T-helper 1 cell treated with Interleukin-12 subunit alpha and Interleukin-12 subunit beta and Interleukin-4 antibody, amounts not matched to agents 30 μg/mL and 1 μg/mL, for 36 hours (primary cell): ENCODE data around the gene ANKRD17.
"Not testable (repeated sequence)": the region's sequence is repeated elsewhere in the genome, so short reads cannot be mapped to it uniquely, and the experiment has no call there.

Experiments used
- H3K27ac Mint-ChIP-seq: one replicate; pipeline ENCODE4 v1.8.0; 2021; ENCODE audit warnings: mild to moderate bottlenecking, mixed read lengths
- H3K27me3 Mint-ChIP-seq: one replicate; pipeline ENCODE4 v1.8.0; 2021; ENCODE audit warnings: low read depth, mixed read lengths
- H3K36me3 Mint-ChIP-seq: one replicate; pipeline ENCODE4 v1.8.0; 2021; ENCODE audit warnings: low read depth, mixed read lengths
- H3K4me1 Mint-ChIP-seq: one replicate; pipeline ENCODE4 v1.8.0; 2021; ENCODE audit warnings: low read depth, mixed read lengths
- H3K4me3 Mint-ChIP-seq: one replicate; pipeline ENCODE4 v1.8.0; 2021; ENCODE audit warnings: mild to moderate bottlenecking, moderate library complexity, mixed read lengths
- H3K9me3 Mint-ChIP-seq: one replicate; pipeline ENCODE4 v1.8.0; 2021; ENCODE audit warnings: mixed read lengths

The ANKRD17 gene

DNA sequence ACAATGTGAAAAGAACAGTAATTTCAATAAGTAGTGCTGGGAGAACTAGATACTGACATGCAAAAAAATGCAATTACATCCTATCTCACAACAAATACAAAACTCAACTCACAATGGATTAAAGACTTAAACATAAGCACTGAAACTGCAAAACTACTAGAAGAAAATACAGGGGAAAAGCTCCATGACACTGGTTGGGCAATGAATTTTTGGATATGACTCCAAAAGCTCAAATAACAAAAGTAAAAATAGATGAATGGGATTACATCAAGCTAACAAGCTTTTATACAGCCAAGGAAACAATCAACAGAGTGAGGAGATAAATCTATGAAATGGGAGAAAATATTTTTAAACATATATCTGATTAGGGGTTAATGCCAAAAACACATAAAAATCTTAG is 53.1 kb downstream of the ANKRD17 start:
- H3K4me3 Mint-ChIP-seq = no peak overlapping the region
- no peak overlapping the region for H3K27ac Mint-ChIP-seq
- H3K9me3 Mint-ChIP-seq = peaks cover 19% of the 10 kb centered on the region
- peaks cover 21% of the 10 kb centered on the region for H3K4me1 Mint-ChIP-seq
- H3K36me3 Mint-ChIP-seq = peaks cover 33% of the 10 kb centered on the region
- no peaks in the 10 kb centered on the region for H3K27me3 Mint-ChIP-seq

DNA sequence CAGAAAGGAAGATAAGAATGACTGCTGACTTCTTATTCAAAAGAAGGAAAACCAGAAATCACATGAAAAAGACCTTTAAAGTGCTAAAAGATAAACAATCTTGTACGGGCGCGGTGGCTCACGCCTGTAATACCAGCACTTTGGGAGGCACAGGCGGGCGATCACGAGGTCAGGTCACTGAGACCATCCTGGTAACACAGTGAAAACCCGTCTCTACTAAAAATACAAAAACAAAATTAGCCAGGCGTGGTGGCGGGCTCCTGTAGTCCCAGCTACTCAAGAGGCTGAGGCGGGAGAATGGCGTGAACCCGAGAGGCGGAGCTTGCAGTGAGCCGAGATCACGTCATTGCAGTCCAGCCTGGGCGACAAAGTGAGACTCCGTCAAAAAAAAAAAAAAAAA is 54.6 kb downstream of the ANKRD17 start:
- H3K27ac Mint-ChIP-seq, H3K27me3 Mint-ChIP-seq, H3K4me3 Mint-ChIP-seq: not testable (repeated sequence)
- Mint-ChIP-seq H3K4me1 (peaks cover 24% of the 10 kb centered on the region), H3K36me3 (peaks cover 33% of the 10 kb centered on the region), H3K9me3 (peaks cover 19% of the 10 kb centered on the region)

DNA sequence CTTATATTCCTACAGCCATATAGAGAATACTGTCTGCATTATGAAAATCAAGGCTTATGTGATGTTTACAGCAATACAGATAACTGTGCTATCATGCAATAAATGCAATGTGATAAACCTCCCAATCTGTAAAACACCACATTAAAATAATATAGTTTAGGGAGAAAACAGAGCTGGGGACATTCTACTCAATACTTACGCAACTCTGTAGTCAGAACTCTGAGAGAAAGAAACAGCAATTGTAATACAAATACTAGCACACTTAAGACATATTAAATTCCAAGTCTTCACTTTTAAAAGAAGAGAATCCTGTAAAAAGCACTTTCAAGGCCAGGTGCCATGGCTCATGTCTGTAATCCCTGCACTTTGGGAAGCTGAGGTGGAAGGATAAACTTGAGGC is 61.4 kb downstream of the ANKRD17 start:
- H3K27ac Mint-ChIP-seq = no peak overlapping the region
- H3K4me3 Mint-ChIP-seq = no peak overlapping the region
- peaks cover 11% of the 10 kb centered on the region for H3K36me3 Mint-ChIP-seq

DNA sequence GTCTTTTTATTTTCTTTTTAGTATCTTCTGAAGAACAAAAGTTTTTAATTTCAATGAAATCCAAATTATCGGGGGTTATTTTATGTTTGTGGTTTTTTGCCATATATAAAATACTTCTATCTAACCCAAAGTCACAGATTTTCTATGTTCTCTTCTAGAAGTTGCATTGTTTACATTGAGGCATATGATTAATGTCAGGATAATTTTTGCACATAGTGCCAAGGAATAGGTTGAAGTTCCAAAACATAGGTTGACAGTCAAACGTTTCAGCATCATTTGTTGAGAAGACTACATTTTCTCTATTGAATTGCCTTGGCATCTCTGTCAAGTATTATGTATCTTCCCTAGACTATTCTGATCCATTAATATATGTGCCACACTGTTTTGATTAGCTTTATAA is 64.5 kb downstream of the ANKRD17 start:
- no peak overlapping the region for H3K4me3 Mint-ChIP-seq
- no peaks in the 10 kb centered on the region for H3K9me3 Mint-ChIP-seq
- H3K27ac Mint-ChIP-seq = no peak overlapping the region
- H3K4me1 Mint-ChIP-seq = peaks cover 11% of the 10 kb centered on the region
- H3K36me3 Mint-ChIP-seq = peaks cover 14% of the 10 kb centered on the region
- no peaks in the 10 kb centered on the region for H3K27me3 Mint-ChIP-seq

More for the DNA sequence above, 61.4 kb downstream of the ANKRD17 start:
- H3K4me1 Mint-ChIP-seq = peaks cover 7% of the 10 kb centered on the region
- H3K27me3 Mint-ChIP-seq = no peaks in the 10 kb centered on the region
- H3K9me3 Mint-ChIP-seq = no peaks in the 10 kb centered on the region

DNA sequence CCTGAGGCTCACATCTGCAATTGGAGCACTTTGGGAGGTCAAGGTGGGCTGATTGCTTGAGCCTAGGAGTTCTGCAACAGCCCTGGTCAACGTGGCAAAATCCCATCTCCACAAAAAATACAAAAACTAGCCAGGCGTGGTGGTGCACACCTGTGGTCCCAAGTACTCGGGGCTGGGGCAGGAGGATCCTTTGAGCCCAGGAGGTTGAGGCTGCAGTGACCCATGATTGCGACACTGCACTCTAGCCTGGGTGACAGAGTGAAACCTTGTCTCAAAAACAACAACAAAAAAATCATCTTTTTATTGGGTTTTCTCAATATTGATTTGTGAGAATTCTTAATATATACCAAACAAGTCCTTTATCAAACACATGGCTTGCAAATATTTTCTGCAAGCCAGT is 64.9 kb downstream of the ANKRD17 start:
- Mint-ChIP-seq H3K9me3 (peaks cover 4% of the 10 kb centered on the region), H3K27me3 (no peaks in the 10 kb centered on the region), H3K4me1 (peaks cover 14% of the 10 kb centered on the region), H3K36me3 (peaks cover 16% of the 10 kb centered on the region), H3K4me3 (no peak overlapping the region), H3K27ac (no peak overlapping the region)

DNA sequence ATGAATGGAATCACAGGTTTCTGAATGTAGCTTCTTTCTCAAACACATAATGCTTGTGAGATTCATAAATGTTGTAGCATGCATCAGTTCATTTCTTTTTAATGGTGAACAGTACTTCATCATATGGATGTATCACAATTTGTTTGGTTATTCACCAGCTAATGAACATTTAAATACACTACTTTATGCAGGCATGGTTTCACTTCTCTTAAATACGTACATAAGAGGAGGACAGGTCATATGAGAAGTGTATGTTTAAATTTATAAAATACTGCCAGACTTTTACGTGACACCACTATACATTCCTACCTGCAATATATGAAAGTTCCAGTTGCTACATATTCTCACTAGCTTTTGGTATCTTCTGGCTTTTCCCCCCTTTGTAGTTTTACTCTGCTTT is 65.4 kb downstream of the ANKRD17 start:
- no peak overlapping the region for H3K4me3 Mint-ChIP-seq
- no peak overlapping the region for H3K27ac Mint-ChIP-seq
- peaks cover 14% of the 10 kb centered on the region for H3K36me3 Mint-ChIP-seq
- H3K27me3 Mint-ChIP-seq = no peaks in the 10 kb centered on the region
- peaks cover 14% of the 10 kb centered on the region for H3K4me1 Mint-ChIP-seq
- peaks cover 5% of the 10 kb centered on the region for H3K9me3 Mint-ChIP-seq

DNA sequence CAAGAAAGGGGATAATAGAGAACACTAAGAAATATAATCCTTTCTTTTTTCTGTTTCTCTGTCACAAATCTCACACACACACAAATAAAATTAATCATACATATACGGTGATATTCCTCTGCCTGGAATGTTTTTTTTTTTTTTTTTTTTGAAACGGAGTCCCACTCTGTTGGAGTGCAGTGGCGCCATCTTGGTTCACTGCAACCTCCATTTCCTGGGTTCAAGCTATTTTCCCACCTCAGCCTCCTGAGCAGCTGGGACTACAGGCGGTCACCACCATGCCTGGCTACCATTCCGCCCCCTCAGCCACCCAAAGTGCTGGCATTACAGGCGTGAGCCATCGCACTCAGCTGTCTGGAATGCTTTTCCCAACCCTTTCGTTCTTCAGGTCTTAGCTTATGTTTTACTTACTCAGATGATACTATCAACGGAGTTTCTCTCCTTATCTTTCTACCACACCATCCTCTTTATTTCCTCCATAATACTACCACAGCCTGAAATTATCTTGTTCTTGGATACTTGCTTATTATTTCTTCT is 69.3 kb downstream of the ANKRD17 start:
- Mint-ChIP-seq H3K4me3 (no peak overlapping the region), H3K36me3 (peaks cover 13% of the 10 kb centered on the region), H3K9me3 (peaks cover 5% of the 10 kb centered on the region), H3K27ac (no peak overlapping the region), H3K4me1 (peaks cover 16% of the 10 kb centered on the region), H3K27me3 (no peaks in the 10 kb centered on the region)

DNA sequence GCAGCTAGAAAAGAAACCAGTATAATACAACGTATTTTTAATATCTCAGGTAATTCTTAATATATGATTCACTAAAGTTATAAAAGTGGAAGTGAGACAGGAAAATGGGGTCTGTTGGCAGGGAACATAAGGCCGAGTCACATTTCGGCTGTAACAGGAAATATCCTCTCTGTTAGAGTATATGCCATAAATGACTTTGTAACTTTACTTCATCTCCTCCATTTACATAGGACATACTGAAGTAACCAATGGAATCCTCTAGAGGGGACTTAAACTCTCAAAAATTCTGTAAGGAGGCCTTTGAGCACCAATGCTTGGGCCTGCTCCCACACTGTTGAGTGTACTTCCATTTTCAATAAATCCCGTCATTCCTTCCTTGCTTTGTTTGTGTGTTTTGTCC is 71.3 kb downstream of the ANKRD17 start:
- no peak overlapping the region for H3K27ac Mint-ChIP-seq

DNA sequence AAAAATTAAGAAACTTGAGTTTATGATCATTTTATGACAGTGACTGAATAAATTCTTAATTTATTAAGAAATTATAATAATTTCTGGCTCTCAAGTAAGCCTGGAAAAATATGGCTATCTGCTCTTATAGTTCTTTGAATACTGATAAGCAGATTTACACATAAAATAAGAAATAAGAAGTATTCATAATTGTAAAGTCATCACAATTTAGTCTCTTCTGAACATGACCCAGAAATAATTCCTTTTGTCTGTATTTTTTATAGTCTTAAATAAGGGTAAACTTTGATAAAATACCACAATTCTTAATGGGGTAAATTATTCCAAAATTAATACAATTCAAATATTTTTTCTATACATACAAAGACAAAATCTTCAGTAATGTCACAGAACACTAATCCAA is 72.7 kb downstream of the ANKRD17 start:
- Mint-ChIP-seq H3K36me3 (peaks cover 13% of the 10 kb centered on the region), H3K4me1 (peaks cover 14% of the 10 kb centered on the region), H3K9me3 (peaks cover 5% of the 10 kb centered on the region), H3K4me3 (no peak overlapping the region), H3K27me3 (no peaks in the 10 kb centered on the region), H3K27ac (no peak overlapping the region)

More for the DNA sequence above, 71.3 kb downstream of the ANKRD17 start:
- H3K4me3 Mint-ChIP-seq = no peak overlapping the region
- peaks cover 13% of the 10 kb centered on the region for H3K36me3 Mint-ChIP-seq
- no peaks in the 10 kb centered on the region for H3K27me3 Mint-ChIP-seq
- H3K4me1 Mint-ChIP-seq = peaks cover 14% of the 10 kb centered on the region
- peaks cover 5% of the 10 kb centered on the region for H3K9me3 Mint-ChIP-seq

DNA sequence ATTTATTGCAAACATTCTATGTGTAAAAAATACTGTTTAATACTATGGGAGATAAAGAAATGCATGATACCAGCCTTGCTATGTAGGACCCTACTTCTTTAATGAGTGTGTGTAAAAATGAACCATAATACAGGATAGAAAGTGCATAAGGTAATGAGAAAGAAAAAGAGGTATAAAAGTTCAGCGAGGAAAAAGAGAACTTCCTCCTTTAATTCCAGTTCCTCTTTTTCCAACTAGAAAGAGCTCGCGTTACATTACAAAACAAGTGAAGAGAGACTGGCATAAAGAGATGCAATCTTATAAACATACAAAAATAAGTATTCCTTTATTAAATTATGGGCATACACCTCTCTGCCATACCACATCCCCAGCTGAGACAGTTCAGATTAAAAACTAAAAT is 77.4 kb downstream of the ANKRD17 start:
- peaks cover 10% of the 10 kb centered on the region for H3K36me3 Mint-ChIP-seq
- H3K27me3 Mint-ChIP-seq = no peaks in the 10 kb centered on the region
- H3K27ac Mint-ChIP-seq = no peak overlapping the region
- peaks cover 9% of the 10 kb centered on the region for H3K4me1 Mint-ChIP-seq
- no peak overlapping the region for H3K4me3 Mint-ChIP-seq
- H3K9me3 Mint-ChIP-seq = peaks cover 1% of the 10 kb centered on the region

DNA sequence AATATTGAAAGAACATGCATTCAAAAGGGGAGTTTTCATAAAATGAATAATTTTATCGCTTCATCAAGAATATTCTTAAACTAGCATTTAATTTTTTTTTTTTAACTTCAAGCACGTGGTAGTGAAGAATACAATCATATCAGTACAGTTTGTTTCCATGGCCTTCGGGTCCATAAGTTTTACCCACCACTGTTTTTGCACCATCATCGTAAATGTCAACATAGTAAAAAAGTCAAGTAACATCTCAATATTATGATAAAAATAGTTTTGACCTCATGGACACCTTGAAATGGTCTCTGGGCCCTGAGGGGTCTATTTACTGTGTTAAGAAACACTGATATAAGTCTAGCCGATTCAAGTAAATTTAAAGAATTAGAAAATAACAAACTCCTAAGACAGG is 80.2 kb downstream of the ANKRD17 start:
- Mint-ChIP-seq H3K9me3 (peaks cover 21% of the 10 kb centered on the region), H3K27ac (no peak overlapping the region), H3K27me3 (no peaks in the 10 kb centered on the region), H3K4me3 (no peak overlapping the region), H3K4me1 (peaks cover 7% of the 10 kb centered on the region), H3K36me3 (peaks cover 36% of the 10 kb centered on the region)

DNA sequence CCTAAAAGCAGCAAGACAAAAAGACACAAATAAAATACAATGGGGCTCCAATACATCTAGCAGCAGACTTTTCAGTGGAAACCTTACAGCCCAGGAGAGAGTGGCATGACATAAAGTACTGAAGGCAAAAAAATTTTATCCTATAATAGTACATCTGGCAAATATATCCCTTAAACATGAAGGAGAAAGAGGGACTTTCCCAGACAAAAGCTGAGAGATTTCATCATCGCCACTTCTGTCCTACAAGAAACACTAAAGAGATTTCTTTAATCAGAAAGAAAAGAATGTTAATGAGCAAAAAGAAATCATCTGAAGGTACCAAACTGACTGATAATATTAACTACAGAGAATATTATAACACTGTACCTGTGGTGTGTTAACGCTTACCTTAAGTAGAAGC is 86.4 kb downstream of the ANKRD17 start:
- Mint-ChIP-seq H3K27ac (no peak overlapping the region), H3K9me3 (peaks cover 43% of the 10 kb centered on the region), H3K27me3 (no peaks in the 10 kb centered on the region), H3K4me1 (peaks cover 11% of the 10 kb centered on the region), H3K36me3 (peaks cover 84% of the 10 kb centered on the region), H3K4me3 (no peak overlapping the region)

DNA sequence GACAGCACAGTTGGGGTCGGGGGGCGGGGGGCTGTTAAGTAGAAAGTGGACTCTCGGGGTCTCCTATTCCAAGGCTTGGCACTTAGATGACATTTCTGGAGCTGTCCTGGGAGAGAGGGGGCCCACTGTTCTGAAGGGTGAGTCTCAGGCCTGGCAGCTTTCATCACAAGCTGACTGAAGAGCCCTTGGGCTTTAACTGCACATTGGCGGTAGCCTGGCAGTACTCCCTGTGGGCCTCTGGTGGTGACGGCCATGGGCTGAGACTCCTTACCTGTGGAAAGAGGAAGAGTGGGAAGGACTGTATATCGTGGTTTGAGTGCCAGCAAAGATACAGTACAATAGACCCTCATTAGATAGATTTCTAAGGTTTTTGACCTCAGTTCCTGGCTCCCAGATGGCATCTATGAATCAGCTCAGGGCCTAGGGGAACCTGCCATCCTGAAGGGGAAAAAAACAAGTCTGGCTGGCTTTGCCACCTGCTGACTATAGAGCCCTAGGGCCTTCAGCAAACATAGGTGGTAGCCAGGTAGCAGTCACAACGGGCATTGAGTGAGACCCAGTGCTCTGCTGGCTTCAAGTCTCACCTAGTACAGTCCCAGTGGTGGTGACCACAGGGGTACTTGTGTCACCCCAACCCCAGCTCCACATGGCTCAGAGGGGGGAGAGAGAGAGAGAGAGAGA is 87.9 kb downstream of the ANKRD17 start:
- no peaks in the 10 kb centered on the region for H3K27me3 Mint-ChIP-seq
- H3K4me3 Mint-ChIP-seq = no peak overlapping the region
- H3K36me3 Mint-ChIP-seq = peaks cover 82% of the 10 kb centered on the region
- H3K4me1 Mint-ChIP-seq = peaks cover 10% of the 10 kb centered on the region
- H3K9me3 Mint-ChIP-seq = peaks cover 49% of the 10 kb centered on the region
- H3K27ac Mint-ChIP-seq = peak overlapping the region; percentile 55

DNA sequence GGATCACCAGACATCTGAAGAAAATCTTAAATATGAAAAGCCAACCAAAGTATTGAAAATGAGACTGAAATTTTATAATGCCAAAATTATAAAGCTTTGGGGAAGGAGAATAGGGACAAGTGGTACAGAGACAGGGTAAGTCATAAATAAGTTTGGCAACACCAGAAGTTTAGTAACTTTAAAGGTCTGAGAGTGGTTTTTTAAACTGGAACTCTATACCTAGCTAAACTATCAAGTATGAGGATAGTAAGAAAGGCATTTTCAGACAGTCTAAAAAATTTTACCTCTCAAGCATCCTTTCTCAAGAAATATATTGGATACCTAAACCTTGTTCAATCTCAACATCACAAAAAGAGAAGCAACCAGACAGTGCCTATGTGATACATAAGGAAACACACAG is 92.4 kb downstream of the ANKRD17 start:
- Mint-ChIP-seq H3K9me3 (peaks cover 29% of the 10 kb centered on the region), H3K4me1 (peaks cover 4% of the 10 kb centered on the region), H3K4me3 (no peak overlapping the region), H3K27me3 (no peaks in the 10 kb centered on the region), H3K36me3 (peaks cover 66% of the 10 kb centered on the region), H3K27ac (no peak overlapping the region)

DNA sequence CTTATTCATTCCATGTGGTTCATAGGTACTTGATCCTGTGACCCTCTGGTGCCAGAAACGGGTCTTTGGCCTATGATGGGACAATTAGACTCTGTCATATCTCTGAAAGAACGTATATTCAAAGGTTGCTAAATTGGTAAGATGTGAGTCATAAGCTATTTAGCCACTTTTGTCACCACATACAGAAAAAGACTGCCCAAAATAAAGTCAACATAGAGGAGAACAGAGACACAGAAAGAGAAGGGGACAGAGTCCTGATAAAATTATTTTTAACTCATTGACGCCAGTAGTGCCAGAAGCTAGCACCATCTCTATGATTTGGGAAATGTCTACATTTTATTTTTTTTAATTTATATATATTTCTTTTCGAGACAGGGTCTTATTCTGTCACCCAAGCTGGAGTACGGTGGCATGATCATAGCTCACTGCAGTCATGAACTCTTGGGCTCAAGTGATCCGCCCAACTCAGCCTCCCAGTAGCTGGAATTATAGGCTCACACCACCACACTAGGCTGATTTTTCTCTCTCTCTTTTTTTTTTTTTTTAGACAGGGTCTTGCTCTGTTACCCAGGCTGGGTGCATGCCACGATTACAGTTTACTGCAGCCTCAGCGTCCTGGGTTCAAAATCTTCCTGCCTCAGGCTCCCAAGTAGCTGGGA is 96.9 kb downstream of the ANKRD17 start:
- peaks cover 14% of the 10 kb centered on the region for H3K9me3 Mint-ChIP-seq
- peaks cover 44% of the 10 kb centered on the region for H3K36me3 Mint-ChIP-seq
- peaks cover 7% of the 10 kb centered on the region for H3K4me1 Mint-ChIP-seq
- no peak overlapping the region for H3K27ac Mint-ChIP-seq
- no peak overlapping the region for H3K4me3 Mint-ChIP-seq
- H3K27me3 Mint-ChIP-seq = no peaks in the 10 kb centered on the region
